RWPE2 (cell line): ENCODE data around the gene MIEF2.

Experiments used
- ATAC-seq: fragments of 200-7000 bp; cut with Tn5 transposase; 3 replicates; pipeline ENCODE4 v1.9.1; 2021; ENCODE audit warnings: low read depth
- DNase-seq: peaks from one replicate; pipeline ENCODE4 v3.0.0-alpha.2; 2020; ENCODE audit warnings: low spot score
- H3K27ac ChIP-seq: fragments of 450-650 bp; 2 replicates; pipeline ENCODE4 v1.5.1; 2017; ENCODE audit warnings: mild to moderate bottlenecking; ENCODE audit not compliant: poor library complexity, severe bottlenecking
- H3K27me3 ChIP-seq: fragments of 250-450 bp; sonication (Bioruptor Pico); 2 replicates; pipeline ENCODE4 v1.5.1; 2021; ENCODE audit warnings: mild to moderate bottlenecking, moderate library complexity; ENCODE audit not compliant: insufficient read depth, poor library complexity, severe bottlenecking
- H3K36me3 ChIP-seq: fragments of 250-450 bp; sonication (Bioruptor Pico); 2 replicates; pipeline ENCODE4 v1.5.1; 2020; ENCODE audit warnings: low read depth, mild to moderate bottlenecking, moderate library complexity
- H3K4me1 ChIP-seq: fragments of 250-450 bp; sonication (Bioruptor Pico); 2 replicates; pipeline ENCODE4 v1.5.1; 2021; ENCODE audit warnings: mild to moderate bottlenecking, moderate library complexity; ENCODE audit not compliant: insufficient read depth, poor library complexity, severe bottlenecking
- H3K4me3 ChIP-seq: fragments of 250-450 bp; sonication (Bioruptor Pico); 2 replicates; pipeline ENCODE4 v1.5.1; 2021; ENCODE audit warnings: mild to moderate bottlenecking, moderate library complexity; ENCODE audit not compliant: severe bottlenecking
- H3K9me3 ChIP-seq: fragments of 250-450 bp; sonication (Bioruptor Pico); 2 replicates; pipeline ENCODE4 v1.5.1; 2021; ENCODE audit warnings: mild to moderate bottlenecking, moderate library complexity; ENCODE audit not compliant: severe bottlenecking
- CTCF ChIP-seq: fragments of 450-650 bp; IDR thresholded peaks from one replicate; pipeline ENCODE4 v1.5.1; 2017; ENCODE audit warnings: mild to moderate bottlenecking, moderate library complexity; ENCODE audit not compliant: poor library complexity, severe bottlenecking

Gene MIEF2

GRCh38 chr17:18234853-18235380, 25.5 kb upstream of the MIEF2 start:
- DNase-seq (no peak), ATAC-seq (no peak)
- no peak for TF ChIP-seq CTCF
- Histone ChIP-seq H3K9me3 (no peaks in the 10 kb centered on the region), H3K4me1 (peaks cover 13% of the 10 kb centered on the region), H3K27ac (peak overlapping the region; percentile 89), H3K36me3 (peaks cover 22% of the 10 kb centered on the region), H3K4me3 (no peak overlapping the region), H3K27me3 (no peaks in the 10 kb centered on the region)

- ATAC-seq = peak; percentile 85
- Histone ChIP-seq H3K27ac (peak overlapping the region; percentile 89), H3K36me3 (peaks cover 22% of the 10 kb centered on the region), H3K4me1 (peaks cover 13% of the 10 kb centered on the region), H3K4me3 (no peak overlapping the region), H3K9me3 (no peaks in the 10 kb centered on the region), H3K27me3 (no peaks in the 10 kb centered on the region)
- no peak for TF ChIP-seq CTCF
- peak; percentile 88 for DNase-seq
Measured at GRCh38 chr17:18235743-18236256, 24.7 kb upstream of the MIEF2 start.

GRCh38 chr17:18236494-18236893, 24.0 kb upstream of the MIEF2 start:
- Histone ChIP-seq H3K4me3 (no peak overlapping the region), H3K9me3 (no peaks in the 10 kb centered on the region), H3K36me3 (peaks cover 22% of the 10 kb centered on the region), H3K27ac (peak overlapping the region; percentile 89), H3K27me3 (no peaks in the 10 kb centered on the region), H3K4me1 (peaks cover 13% of the 10 kb centered on the region)
- no peak for TF ChIP-seq CTCF
- ATAC-seq (no peak), DNase-seq (no peak)

- no peak for DNase-seq
- no peak for TF ChIP-seq CTCF
- Histone ChIP-seq H3K27me3 (no peaks in the 10 kb centered on the region), H3K9me3 (no peaks in the 10 kb centered on the region), H3K4me3 (no peak overlapping the region), H3K36me3 (peaks cover 22% of the 10 kb centered on the region), H3K4me1 (peaks cover 13% of the 10 kb centered on the region), H3K27ac (no peak overlapping the region)
- ATAC-seq = no peak
Measured at GRCh38 chr17:18237461-18237860, 23.0 kb upstream of the MIEF2 start.

- H3K27me3 ChIP-seq = no peaks in the 10 kb centered on the region
- H3K9me3 ChIP-seq = no peaks in the 10 kb centered on the region
- DNase-seq (no peak), ATAC-seq (no peak)
- no peak for TF ChIP-seq CTCF
- H3K27ac ChIP-seq = no peak overlapping the region
- peaks cover 22% of the 10 kb centered on the region for H3K36me3 ChIP-seq
- H3K4me1 ChIP-seq = peaks cover 13% of the 10 kb centered on the region
- H3K4me3 ChIP-seq = no peak overlapping the region
Measured at GRCh38 chr17:18238299-18238698, 22.2 kb upstream of the MIEF2 start.
